Body of pancreas (tissue), 4 donors: ENCODE results near the gene WDR17.

Source experiments
- POLR2A ChIP-seq, 3 donors: fragments of 450-650 bp; IDR thresholded peaks; one replicate each; pipeline ENCODE4 v1.6.1; 2016; ENCODE audit warnings: antibody characterized with exemption in 3 of 3, mild to moderate bottlenecking in 2 of 3
- TF ChIP-seq, protein P1 (sequence below), 7 experiments: fragments of 450-650 bp in 4 of 7; fragments of 200-600 bp in 3 of 7; sonication (generic) in 3 of 7; IDR thresholded peaks; one replicate each; pipeline ENCODE4 v1.5.1; 2016 to 2019; ENCODE audit warnings: antibody characterized with exemption in 7 of 7

GRCh38 chr4:176226736-176227135 is 161.1 kb downstream of the WDR17 start:
- TF ChIP-seq, protein P1, sequence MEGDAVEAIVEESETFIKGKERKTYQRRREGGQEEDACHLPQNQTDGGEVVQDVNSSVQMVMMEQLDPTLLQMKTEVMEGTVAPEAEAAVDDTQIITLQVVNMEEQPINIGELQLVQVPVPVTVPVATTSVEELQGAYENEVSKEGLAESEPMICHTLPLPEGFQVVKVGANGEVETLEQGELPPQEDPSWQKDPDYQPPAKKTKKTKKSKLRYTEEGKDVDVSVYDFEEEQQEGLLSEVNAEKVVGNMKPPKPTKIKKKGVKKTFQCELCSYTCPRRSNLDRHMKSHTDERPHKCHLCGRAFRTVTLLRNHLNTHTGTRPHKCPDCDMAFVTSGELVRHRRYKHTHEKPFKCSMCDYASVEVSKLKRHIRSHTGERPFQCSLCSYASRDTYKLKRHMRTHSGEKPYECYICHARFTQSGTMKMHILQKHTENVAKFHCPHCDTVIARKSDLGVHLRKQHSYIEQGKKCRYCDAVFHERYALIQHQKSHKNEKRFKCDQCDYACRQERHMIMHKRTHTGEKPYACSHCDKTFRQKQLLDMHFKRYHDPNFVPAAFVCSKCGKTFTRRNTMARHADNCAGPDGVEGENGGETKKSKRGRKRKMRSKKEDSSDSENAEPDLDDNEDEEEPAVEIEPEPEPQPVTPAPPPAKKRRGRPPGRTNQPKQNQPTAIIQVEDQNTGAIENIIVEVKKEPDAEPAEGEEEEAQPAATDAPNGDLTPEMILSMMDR (IDR thresholded peaks at IDR 0.05): no peak
- TF ChIP-seq POLR2A (IDR thresholded peaks at IDR 0.05): no peak
